Activated naive CD4-positive, alpha-beta T cell treated with anti-CD3 and anti-CD28 coated beads, Interleukin-2, amount 50 U/mL, for 72 hours (primary cell): ENCODE results near the gene ZNF124. TPM values are rescaled to one million over a fixed set of nuclear protein-coding genes. Genes with fewer than 3 reads are reported as not detected.
A peak's percentile ranks its signal among the peaks of the same experiment; 100 is the strongest.
"Not testable (repeated sequence)": the region's sequence is repeated elsewhere in the genome, so short reads cannot be mapped to it uniquely, and the experiment has no call there.

Source experiments
- ATAC-seq, 2 donors: fragments of 150-1000 bp; cut with Tn5 transposase; 2 replicates each; pipeline ENCODE4 v1.10.0; 2021; ENCODE audit warnings: mild to moderate bottlenecking in 2 of 2, moderate library complexity in 2 of 2
- DNase-seq, 2 donors: peaks; one replicate each; pipeline ENCODE4 v3.0.0; 2021 to 2022; ENCODE audit warnings: low spot score in 2 of 2
- H3K27ac Mint-ChIP-seq, 2 donors: one replicate each; pipeline ENCODE4 v1.8.0; 2022; ENCODE audit warnings: mild to moderate bottlenecking in 2 of 2, mixed read lengths in 2 of 2
- H3K36me3 Mint-ChIP-seq, 2 donors: one replicate each; pipeline ENCODE4 v1.8.0; 2022; ENCODE audit warnings: mixed read lengths in 2 of 2
- H3K9me3 Mint-ChIP-seq, 2 donors: one replicate each; pipeline ENCODE4 v1.8.0; 2022; ENCODE audit warnings: mixed read lengths in 2 of 2
- total RNA-seq, 2 donors: library from RNA; stranded (reverse); gene quantifications; one replicate each; pipeline ENCODE4 v1.2.3, GENCODE V29; 2022

Gene ZNF124
- total RNA-seq, 2 donors from 2014 or later, result 11.0 to 13.2 TPM

DNA sequence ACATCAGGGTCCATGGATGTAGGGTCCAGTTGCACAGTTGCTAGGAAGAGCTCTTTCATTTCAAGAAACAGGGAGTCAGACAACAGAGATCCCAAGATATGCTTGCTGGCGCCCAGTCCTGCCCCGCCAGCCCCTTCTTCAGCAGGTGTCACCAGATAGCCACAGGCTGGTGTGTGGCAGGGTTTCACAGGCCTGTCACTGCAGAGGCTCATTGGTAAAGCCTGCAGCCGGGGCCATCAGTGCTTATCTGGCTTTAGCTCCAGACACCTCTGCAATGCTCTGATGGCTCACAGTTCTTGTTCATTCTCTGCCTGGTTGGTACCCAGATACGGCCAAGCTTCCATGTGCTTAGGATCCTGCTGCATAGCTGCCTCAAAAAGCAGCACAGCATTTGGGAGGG lies 12.4 kb upstream of the ZNF124 start:
- Mint-ChIP-seq H3K9me3 (peaks cover 10 to 27% of the 10 kb centered on the region in 2 donors), H3K27ac (no peak overlapping the region), H3K36me3 (peaks cover 21 to 25% of the 10 kb centered on the region in 2 donors)
- no peak for ATAC-seq
- no peak for DNase-seq

DNA sequence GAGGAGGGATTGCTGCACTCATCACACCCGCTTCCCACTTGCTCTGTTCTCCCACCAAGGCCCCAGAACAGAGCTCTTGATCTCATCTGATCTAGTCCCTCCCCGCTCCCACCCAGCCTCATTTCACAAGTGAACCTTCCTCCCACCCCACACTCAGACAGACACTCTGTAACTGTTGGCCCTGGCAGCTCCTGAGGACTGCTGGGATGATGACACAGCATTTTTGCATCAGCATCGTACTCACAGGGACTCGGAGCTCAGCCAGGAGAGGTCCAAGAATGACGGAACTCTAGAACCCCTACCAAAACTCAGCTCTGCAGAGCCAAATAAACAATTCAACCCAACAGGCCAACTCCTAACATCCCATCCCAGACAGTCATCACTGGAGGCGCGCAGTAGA lies 11.2 kb upstream of the ZNF124 start:
- no peak for ATAC-seq
- Mint-ChIP-seq H3K9me3 (peaks cover 10 to 32% of the 10 kb centered on the region in 2 donors), H3K36me3 (peaks cover 27 to 30% of the 10 kb centered on the region in 2 donors)

GRCh38 chr1:247180581-247180980 lies 8.8 kb upstream of the ZNF124 start:
- Mint-ChIP-seq H3K9me3 (peaks cover 10 to 27% of the 10 kb centered on the region in 2 donors), H3K36me3 (peaks cover 16 to 27% of the 10 kb centered on the region in 2 donors), H3K27ac (no peak overlapping the region)
- ATAC-seq (no peak), DNase-seq (no peak)

More for the DNA sequence above, 11.2 kb upstream of the ZNF124 start:
- DNase-seq, result no peak
- H3K27ac Mint-ChIP-seq, result peak overlapping the region; percentile 60 to 77

DNA sequence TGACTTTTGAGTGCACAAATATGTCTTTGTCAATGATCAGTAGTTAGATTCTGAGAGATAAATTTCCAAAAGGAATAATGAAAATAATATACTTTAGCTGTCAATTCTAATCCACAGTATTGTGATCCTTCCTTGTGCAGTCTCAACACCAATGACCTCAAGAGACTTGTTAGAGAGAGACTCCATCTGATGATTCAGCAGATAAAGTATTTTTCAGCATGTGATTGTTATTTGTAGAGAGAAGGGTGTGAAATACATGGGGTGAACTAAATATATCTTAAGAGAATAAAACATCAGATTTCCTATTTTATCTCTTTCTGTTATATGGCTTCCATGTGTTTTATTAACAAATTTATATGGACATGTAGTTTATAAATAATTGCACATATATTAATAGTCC lies 5.9 kb upstream of the ZNF124 start:
- Mint-ChIP-seq H3K36me3 (peaks cover 5 to 6% of the 10 kb centered on the region in 2 donors), H3K9me3 (peaks cover 0 to 13% of the 10 kb centered on the region in 2 donors), H3K27ac (no peak overlapping the region)
- DNase-seq (no peak), ATAC-seq (no peak)

DNA sequence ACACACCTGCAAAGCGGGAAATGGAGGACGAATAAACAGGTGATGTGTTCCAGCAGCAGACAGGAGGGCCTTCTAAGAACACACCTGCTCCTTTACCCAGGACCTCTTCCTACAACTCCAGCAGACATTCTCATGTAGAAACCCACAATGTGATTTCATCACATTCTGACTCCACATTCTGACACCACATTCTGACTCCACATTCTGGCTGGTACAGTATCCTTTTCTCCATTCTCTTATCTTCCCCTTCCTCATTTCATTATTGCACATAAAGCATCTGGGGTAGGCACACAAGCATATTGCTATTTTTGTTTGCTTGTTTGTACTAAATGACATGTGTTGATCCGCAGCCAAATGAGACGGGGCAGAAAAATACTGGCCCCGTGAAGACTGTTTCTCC lies 3.6 kb upstream of the ZNF124 start:
- peaks cover 0 to 13% of the 10 kb centered on the region in 2 donors for H3K9me3 Mint-ChIP-seq
- DNase-seq (no peak), ATAC-seq (no peak)
- H3K27ac Mint-ChIP-seq, result no peak overlapping the region
- peaks cover 6% of the 10 kb centered on the region in 2 donors for H3K36me3 Mint-ChIP-seq

GRCh38 chr1:247173431-247173830 lies 1.6 kb upstream of the ZNF124 start:
- Mint-ChIP-seq H3K36me3 (peaks cover 14 to 15% of the 10 kb centered on the region in 2 donors), H3K27ac (no peak overlapping the region), H3K9me3 (peaks cover 0 to 4% of the 10 kb centered on the region in 2 donors)
- no peak for DNase-seq
- no peak for ATAC-seq

GRCh38 chr1:247172996-247173395 lies 1.2 kb upstream of the ZNF124 start:
- no peak overlapping the region for H3K27ac Mint-ChIP-seq
- H3K36me3 Mint-ChIP-seq, result peaks cover 14 to 19% of the 10 kb centered on the region in 2 donors
- peaks cover 0 to 4% of the 10 kb centered on the region in 2 donors for H3K9me3 Mint-ChIP-seq
- DNase-seq, result no peak
- ATAC-seq, result no peak

- DNase-seq, H3K27ac Mint-ChIP-seq: not testable (repeated sequence)
- Mint-ChIP-seq H3K9me3 (peaks cover 6 to 19% of the 10 kb centered on the region in 2 donors), H3K36me3 (peaks cover 29 to 35% of the 10 kb centered on the region in 2 donors)
- peak; percentile 61 to 72 for ATAC-seq
Observed at GRCh38 chr1:247171443-247171842, 377 bp downstream of the ZNF124 start.

DNA sequence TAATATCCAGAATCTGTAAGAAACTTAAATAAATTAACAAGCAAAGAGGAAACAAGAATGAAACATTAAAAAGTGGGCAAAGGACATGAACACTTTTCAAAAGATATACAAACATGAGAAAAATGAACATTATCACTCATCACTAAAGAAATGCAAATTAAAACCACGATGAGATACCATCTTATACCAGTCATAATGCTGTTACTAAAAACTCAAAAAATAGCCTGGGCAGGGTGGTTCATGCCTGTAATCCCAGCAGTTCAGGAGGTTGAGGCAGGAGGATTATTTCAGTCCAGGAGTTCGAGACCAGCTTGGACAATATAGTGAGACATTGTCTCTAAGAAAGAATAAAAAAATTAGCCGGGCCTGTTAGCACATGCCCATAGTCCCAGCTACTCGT lies 6.1 kb downstream of the ZNF124 start:
- Mint-ChIP-seq H3K27ac (no peak overlapping the region), H3K9me3 (peaks cover 33 to 51% of the 10 kb centered on the region in 2 donors), H3K36me3 (peaks cover 73 to 91% of the 10 kb centered on the region in 2 donors)
- DNase-seq, result no peak
- ATAC-seq, result peak; percentile 28 to 56

DNA sequence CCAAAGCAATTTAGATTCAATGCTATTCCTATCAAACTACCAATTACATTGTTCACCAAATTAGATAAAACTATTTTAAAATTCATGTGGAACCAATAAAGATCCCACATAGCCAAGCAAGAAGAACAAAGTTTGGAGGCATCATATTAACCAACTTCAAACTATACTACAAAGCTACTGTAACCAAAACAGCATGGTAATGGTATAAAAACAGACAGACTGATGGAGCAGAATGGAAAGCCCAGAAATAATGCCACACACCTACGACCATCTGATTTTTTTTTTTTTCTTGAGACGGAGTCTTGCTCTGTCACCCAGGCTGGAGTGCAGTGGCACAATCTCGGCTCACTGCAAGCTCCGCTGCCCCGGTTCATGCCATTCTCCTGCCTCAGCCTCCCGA lies 7.1 kb downstream of the ZNF124 start:
- H3K9me3 Mint-ChIP-seq, result peaks cover 41 to 46% of the 10 kb centered on the region in 2 donors
- no peak overlapping the region for H3K27ac Mint-ChIP-seq
- DNase-seq (no peak), ATAC-seq (no peak)
- peaks cover 75 to 95% of the 10 kb centered on the region in 2 donors for H3K36me3 Mint-ChIP-seq

- Mint-ChIP-seq H3K36me3 (peaks cover 77 to 96% of the 10 kb centered on the region in 2 donors), H3K9me3 (peaks cover 20 to 33% of the 10 kb centered on the region in 2 donors), H3K27ac (no peak overlapping the region)
- DNase-seq, result no peak
- ATAC-seq, result no peak
Observed at GRCh38 chr1:247156787-247157232, 15.0 kb downstream of the ZNF124 start.

GRCh38 chr1:247147781-247148180 lies 24.0 kb downstream of the ZNF124 start:
- H3K27ac Mint-ChIP-seq, result no peak overlapping the region
- ATAC-seq, result peak in 1 of 2 donors; percentile 63

GRCh38 chr1:247147120-247147519 lies 24.7 kb downstream of the ZNF124 start:
- H3K9me3 Mint-ChIP-seq, result peaks cover 38 to 46% of the 10 kb centered on the region in 2 donors
- not testable (repeated sequence) for H3K27ac Mint-ChIP-seq, DNase-seq

More at GRCh38 chr1:247147781-247148180, 24.0 kb downstream of the ZNF124 start:
- peaks cover 35 to 42% of the 10 kb centered on the region in 2 donors for H3K9me3 Mint-ChIP-seq
- H3K36me3 Mint-ChIP-seq, result peaks cover 70 to 80% of the 10 kb centered on the region in 2 donors
- no peak for DNase-seq

GRCh38 chr1:247146671-247147070 lies 25.1 kb downstream of the ZNF124 start:
- Mint-ChIP-seq H3K36me3 (peaks cover 74 to 82% of the 10 kb centered on the region in 2 donors), H3K27ac (no peak overlapping the region), H3K9me3 (peaks cover 38 to 46% of the 10 kb centered on the region in 2 donors)
- no peak for ATAC-seq
- no peak for DNase-seq

More at GRCh38 chr1:247147120-247147519, 24.7 kb downstream of the ZNF124 start:
- peaks cover 71 to 81% of the 10 kb centered on the region in 2 donors for H3K36me3 Mint-ChIP-seq
- ATAC-seq, result not testable (repeated sequence)

DNA sequence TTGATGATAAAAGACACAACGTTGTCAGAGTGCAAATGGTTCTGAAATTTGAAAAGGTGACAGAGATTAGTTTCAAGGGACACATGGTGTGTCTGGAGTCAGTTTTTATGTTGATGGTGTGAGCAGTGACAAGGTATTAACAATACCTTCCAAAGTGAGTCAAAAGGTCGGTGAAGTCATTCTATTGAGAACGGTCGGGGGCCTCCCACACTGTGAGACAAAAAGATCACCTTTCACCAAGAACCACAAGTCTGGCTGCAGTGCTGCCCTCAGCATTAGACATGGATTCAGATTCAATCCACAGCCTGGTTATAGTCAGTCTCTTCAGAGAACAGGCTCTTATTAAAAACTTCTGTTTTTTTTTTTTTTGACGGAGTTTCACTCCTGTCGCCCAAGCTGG lies 26.5 kb downstream of the ZNF124 start:
- ATAC-seq, result peak in 1 of 2 donors; percentile 65
- Mint-ChIP-seq H3K9me3 (peaks cover 44 to 46% of the 10 kb centered on the region in 2 donors), H3K27ac (no peak overlapping the region), H3K36me3 (peaks cover 77 to 82% of the 10 kb centered on the region in 2 donors)
- DNase-seq, result no peak

DNA sequence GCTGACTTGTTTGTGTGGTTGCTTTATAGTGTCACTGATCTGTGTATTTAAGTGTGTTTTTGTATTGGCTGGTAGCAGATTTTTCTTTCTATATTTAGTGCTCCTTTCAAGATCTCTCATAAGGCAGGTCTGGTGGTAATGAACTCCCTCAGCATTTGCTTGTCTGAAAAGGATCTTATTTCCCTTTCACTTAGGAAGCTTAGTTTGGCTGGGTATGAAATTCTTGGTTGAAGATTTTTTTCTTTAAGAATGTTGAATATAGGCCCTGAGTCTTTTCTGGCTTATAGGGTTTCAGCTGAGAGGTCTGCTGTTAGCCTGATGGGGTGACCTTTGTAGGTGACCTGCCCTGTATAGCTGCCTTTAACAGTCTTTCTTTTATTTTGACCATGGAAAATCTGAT lies 32.3 kb downstream of the ZNF124 start:
- Mint-ChIP-seq H3K36me3 (peaks cover 83 to 86% of the 10 kb centered on the region in 2 donors), H3K9me3 (peaks cover 63 to 66% of the 10 kb centered on the region in 2 donors)
- DNase-seq, H3K27ac Mint-ChIP-seq, ATAC-seq: not testable (repeated sequence)

DNA sequence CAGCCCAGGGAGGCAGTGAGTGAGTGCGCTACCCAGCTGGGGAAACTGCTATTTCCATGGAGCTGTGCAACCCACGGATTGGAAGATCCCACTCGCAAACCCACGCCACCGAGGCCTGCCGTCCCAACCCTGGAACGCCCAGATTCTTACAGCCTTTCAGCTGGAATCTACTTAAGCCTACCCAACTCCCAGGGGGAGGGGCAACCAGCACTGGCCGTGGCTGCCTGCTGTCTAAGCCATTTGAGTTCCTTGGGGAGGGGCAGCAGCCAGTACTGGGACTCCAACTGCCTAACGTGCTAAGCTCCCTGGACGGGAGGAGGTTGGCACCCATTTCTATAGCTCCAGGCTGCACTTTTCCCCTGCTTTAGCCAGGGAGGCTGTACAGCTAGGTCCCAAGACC lies 40.6 kb downstream of the ZNF124 start:
- Mint-ChIP-seq H3K27ac (no peak overlapping the region), H3K36me3 (peaks cover 61 to 66% of the 10 kb centered on the region in 2 donors), H3K9me3 (peaks cover 34 to 43% of the 10 kb centered on the region in 2 donors)
- DNase-seq, result no peak
- no peak for ATAC-seq
